GM08714 (cell line): Measurements from ENCODE around the gene SEMA3A.

Experiments
- H3K4me3 ChIP-seq: fragments of 200-500 bp; sonication (Bioruptor generic); 2 replicates; pipeline ENCODE4 v1.5.1; 2014; ENCODE audit warnings: mild to moderate bottlenecking, low read length, inconsistent platforms
- ZNF274 ChIP-seq: IDR thresholded peaks from 2 replicates; pipeline ENCODE4 v1.6.1; 2012; ENCODE audit warnings: mild to moderate bottlenecking, low read depth, low read length

The SEMA3A gene

DNA sequence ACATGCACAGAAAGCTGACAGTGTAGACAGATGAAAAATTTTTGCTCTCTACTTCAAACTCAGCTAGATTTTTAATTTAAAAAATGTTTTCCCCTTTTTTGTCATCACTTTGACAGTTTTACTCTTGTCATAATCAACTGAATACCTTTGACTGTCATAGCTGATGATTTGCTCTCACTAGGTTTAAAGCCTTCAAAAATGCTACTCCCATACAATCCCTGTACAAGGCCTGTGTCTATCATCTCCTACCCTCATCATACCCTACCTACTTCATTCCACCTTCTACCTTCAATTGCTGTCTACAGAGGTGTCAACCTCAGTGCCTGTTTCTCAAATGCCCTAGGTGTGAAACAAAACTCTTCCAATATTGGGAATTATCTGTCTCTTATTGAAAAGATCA is 230.3 kb downstream of the SEMA3A start:
- no peak for TF ChIP-seq ZNF274
- H3K4me3 ChIP-seq = no peak overlapping the region

DNA sequence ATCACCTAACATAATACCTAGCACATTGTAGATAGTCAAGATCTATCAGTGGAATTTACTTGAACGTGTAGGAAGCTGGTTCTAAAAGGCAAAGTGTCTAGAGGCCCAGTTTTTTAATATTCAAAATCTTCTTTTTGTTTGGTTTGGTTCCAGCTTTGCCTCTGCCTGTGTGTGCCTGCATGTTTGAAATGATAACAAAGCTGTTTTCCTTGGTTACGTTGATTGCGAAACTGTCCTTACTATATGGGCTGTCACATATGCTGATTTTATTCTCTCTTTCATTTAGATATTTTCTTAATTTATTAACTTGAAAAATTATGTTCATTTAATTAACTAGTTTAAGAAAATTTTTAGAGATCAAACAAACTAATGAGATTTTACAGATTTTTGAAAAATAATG is 237.3 kb downstream of the SEMA3A start:
- H3K4me3 ChIP-seq = no peak overlapping the region
- no peak for TF ChIP-seq ZNF274

- no peak for TF ChIP-seq ZNF274
- no peak overlapping the region for H3K4me3 ChIP-seq
Observed at GRCh38 chr7:83956104-83956503, 238.5 kb downstream of the SEMA3A start.

DNA sequence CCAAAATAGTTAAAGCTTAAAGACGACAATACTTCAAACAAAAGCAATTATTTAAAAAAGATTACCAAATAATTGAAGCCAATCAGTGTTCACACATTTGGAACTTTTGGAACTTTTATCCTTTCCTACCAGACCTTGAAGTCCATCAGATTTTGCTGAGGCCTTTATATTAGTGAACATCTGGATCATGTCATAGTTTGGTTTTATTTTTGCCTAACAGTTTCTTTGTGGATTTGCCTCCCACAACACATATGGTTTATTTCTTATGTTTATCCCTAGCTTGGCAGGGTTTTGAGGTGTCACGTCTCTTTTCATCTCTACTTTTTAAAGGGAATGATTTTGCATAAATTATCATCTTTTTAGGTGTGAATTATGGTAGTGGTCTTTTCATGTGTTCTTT is 242.4 kb downstream of the SEMA3A start:
- no peak overlapping the region for H3K4me3 ChIP-seq
- no peak for TF ChIP-seq ZNF274

GRCh38 chr7:83947260-83947659 is 247.3 kb downstream of the SEMA3A start:
- TF ChIP-seq ZNF274 = no peak
- no peak overlapping the region for H3K4me3 ChIP-seq

GRCh38 chr7:83946801-83947200 is 247.8 kb downstream of the SEMA3A start:
- TF ChIP-seq ZNF274 = no peak

DNA sequence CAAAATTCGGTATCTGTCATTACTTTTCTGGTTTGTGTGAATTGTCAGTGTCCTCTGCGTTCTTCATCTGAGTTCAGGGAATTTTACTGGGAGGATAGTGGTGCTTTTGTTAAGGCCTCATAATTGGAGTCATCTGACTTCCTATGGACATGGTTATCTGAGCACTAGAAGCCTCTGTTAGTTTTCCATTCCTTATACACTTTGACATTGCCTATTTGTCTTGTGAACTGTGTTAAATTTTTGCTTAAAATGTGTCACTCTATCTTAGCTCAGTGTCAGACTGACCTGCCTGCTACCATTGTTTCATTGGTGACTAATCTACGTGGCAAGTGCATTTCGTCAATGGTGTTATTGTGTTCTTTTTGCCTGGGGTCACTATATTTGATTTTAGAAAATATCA is 253.3 kb downstream of the SEMA3A start:
- no peak for TF ChIP-seq ZNF274
- H3K4me3 ChIP-seq = no peak overlapping the region

More at GRCh38 chr7:83946801-83947200, 247.8 kb downstream of the SEMA3A start:
- no peak overlapping the region for H3K4me3 ChIP-seq

- no peak overlapping the region for H3K4me3 ChIP-seq
- TF ChIP-seq ZNF274 = no peak
Observed at GRCh38 chr7:83937930-83938329, 256.7 kb downstream of the SEMA3A start.

GRCh38 chr7:83936056-83936708 is 258.4 kb downstream of the SEMA3A start:
- TF ChIP-seq ZNF274 = no peak

GRCh38 chr7:83934118-83934734 is 260.4 kb downstream of the SEMA3A start:
- no peak for TF ChIP-seq ZNF274
- H3K4me3 ChIP-seq = no peak overlapping the region

More at GRCh38 chr7:83936056-83936708, 258.4 kb downstream of the SEMA3A start:
- H3K4me3 ChIP-seq = no peak overlapping the region

GRCh38 chr7:83931968-83932367 is 262.6 kb downstream of the SEMA3A start:
- no peak for TF ChIP-seq ZNF274
- no peak overlapping the region for H3K4me3 ChIP-seq

GRCh38 chr7:83930262-83930661 is 264.3 kb downstream of the SEMA3A start:
- no peak overlapping the region for H3K4me3 ChIP-seq
- no peak for TF ChIP-seq ZNF274

- H3K4me3 ChIP-seq = no peak overlapping the region
- no peak for TF ChIP-seq ZNF274
Observed at GRCh38 chr7:83925860-83926259, 268.7 kb downstream of the SEMA3A start.

- H3K4me3 ChIP-seq = no peak overlapping the region
- TF ChIP-seq ZNF274 = no peak
Observed at GRCh38 chr7:83921941-83922607, 272.5 kb downstream of the SEMA3A start.

GRCh38 chr7:83921271-83921940 is 273.2 kb downstream of the SEMA3A start:
- no peak overlapping the region for H3K4me3 ChIP-seq
- no peak for TF ChIP-seq ZNF274

GRCh38 chr7:83918142-83918541 is 276.4 kb downstream of the SEMA3A start:
- no peak for TF ChIP-seq ZNF274
- no peak overlapping the region for H3K4me3 ChIP-seq
